Measurements from ENCODE around the gene FOXP2. TPM values are rescaled to one million over a fixed set of nuclear protein-coding genes. Genes with fewer than 3 reads are reported as not detected.

The FOXP2 gene
- total RNA-seq, 4 donors from 2014 or later, result 42.3 to 83.7 (median 50.7) TPM

DNA sequence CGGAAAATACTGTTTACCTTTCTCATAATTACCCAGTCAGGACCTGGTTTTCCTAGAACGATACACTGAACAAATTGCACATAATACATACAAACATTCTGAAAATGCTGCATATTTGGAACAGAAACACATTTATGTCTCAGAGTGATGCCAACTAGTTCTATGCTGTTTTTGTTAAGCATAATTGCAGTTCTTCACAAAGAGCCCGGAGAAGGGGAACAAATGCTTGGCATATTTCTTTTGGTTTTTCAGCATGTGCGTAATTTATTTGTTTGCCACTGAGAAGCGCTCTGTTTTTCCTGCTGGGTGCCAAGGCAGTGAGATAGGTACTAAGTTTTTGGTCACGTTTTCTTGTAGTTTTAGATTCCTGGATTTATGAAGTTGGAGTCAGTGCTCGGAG is 326.3 kb downstream of the FOXP2 start:
- TF ChIP-seq EP300 (IDR thresholded peaks at IDR 0.05) (no peak), POLR2AphosphoS5 (IDR thresholded peaks at IDR 0.05) (no peak), POLR2A (IDR thresholded peaks at IDR 0.05) (no peak)
- TF ChIP-seq, protein P1, sequence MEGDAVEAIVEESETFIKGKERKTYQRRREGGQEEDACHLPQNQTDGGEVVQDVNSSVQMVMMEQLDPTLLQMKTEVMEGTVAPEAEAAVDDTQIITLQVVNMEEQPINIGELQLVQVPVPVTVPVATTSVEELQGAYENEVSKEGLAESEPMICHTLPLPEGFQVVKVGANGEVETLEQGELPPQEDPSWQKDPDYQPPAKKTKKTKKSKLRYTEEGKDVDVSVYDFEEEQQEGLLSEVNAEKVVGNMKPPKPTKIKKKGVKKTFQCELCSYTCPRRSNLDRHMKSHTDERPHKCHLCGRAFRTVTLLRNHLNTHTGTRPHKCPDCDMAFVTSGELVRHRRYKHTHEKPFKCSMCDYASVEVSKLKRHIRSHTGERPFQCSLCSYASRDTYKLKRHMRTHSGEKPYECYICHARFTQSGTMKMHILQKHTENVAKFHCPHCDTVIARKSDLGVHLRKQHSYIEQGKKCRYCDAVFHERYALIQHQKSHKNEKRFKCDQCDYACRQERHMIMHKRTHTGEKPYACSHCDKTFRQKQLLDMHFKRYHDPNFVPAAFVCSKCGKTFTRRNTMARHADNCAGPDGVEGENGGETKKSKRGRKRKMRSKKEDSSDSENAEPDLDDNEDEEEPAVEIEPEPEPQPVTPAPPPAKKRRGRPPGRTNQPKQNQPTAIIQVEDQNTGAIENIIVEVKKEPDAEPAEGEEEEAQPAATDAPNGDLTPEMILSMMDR (IDR thresholded peaks at IDR 0.05), result no peak
- ATAC-seq, result no peak
- Histone ChIP-seq H3K36me3 (no peaks in the 10 kb centered on the region), H3K4me3 (no peak overlapping the region), H3K27me3 (no peaks in the 10 kb centered on the region), H3K27ac (no peak overlapping the region), H3K9me3 (no peaks in the 10 kb centered on the region), H3K4me1 (peaks cover 0 to 11% (median 0%) of the 10 kb centered on the region in 3 donors)
- WGBS, 2 donors (ENCODE audit: low coverage in 1 of 2), result 73 to 77% methylated on average over 7 of the region's 7 CpGs

DNA sequence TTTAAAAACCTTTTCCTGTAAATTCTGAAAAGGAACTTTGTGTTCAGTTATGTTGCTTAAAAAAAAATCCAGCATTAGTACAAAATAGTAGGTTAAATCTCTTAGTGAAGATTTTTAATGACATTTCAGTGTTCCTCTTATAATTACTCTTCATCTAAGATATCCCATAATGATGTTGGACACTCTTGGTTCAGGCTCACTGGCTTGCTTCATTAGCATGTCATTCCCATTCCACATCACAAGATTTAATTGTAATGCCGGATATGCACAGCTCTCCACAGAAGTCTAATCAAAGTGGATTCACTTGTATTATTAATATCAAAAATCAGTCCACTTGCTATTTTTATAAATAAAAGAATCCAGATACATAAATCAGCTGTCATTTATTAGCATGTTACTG is 327.3 kb downstream of the FOXP2 start:
- Histone ChIP-seq H3K4me1 (peaks cover 0 to 4% (median 0%) of the 10 kb centered on the region in 3 donors), H3K9me3 (no peaks in the 10 kb centered on the region), H3K4me3 (no peak overlapping the region), H3K36me3 (no peaks in the 10 kb centered on the region), H3K27ac (no peak overlapping the region), H3K27me3 (no peaks in the 10 kb centered on the region)
- ATAC-seq, result no peak
- 86 to 94% methylated on average over 1 of the region's 1 CpG for WGBS, 2 donors (ENCODE audit: low coverage in 1 of 2)
- TF ChIP-seq POLR2A (IDR thresholded peaks at IDR 0.05) (no peak), EP300 (IDR thresholded peaks at IDR 0.05) (no peak), POLR2AphosphoS5 (IDR thresholded peaks at IDR 0.05) (no peak)
- TF ChIP-seq, protein P1 (IDR thresholded peaks at IDR 0.05), result no peak

Small RNA genes within 50 kb of the gene (small RNA-seq; reads per million reads assigned to genes)
- gene MIR3666, result 0 reads per million in 4 donors
- gene RNA5SP238, result 0 to 0.27 (median 0) reads per million in 4 donors

Data from gastroesophageal sphincter (tissue), 4 donors.